ENCODE results near the gene POLK. TPM values are rescaled to one million over a fixed set of nuclear protein-coding genes. Genes with fewer than 3 reads are reported as not detected.
A peak's percentile ranks its signal among the peaks of the same experiment; 100 is the strongest.

Gene POLK
- polyA plus RNA-seq, 1 experiment = 30.9 TPM

DNA sequence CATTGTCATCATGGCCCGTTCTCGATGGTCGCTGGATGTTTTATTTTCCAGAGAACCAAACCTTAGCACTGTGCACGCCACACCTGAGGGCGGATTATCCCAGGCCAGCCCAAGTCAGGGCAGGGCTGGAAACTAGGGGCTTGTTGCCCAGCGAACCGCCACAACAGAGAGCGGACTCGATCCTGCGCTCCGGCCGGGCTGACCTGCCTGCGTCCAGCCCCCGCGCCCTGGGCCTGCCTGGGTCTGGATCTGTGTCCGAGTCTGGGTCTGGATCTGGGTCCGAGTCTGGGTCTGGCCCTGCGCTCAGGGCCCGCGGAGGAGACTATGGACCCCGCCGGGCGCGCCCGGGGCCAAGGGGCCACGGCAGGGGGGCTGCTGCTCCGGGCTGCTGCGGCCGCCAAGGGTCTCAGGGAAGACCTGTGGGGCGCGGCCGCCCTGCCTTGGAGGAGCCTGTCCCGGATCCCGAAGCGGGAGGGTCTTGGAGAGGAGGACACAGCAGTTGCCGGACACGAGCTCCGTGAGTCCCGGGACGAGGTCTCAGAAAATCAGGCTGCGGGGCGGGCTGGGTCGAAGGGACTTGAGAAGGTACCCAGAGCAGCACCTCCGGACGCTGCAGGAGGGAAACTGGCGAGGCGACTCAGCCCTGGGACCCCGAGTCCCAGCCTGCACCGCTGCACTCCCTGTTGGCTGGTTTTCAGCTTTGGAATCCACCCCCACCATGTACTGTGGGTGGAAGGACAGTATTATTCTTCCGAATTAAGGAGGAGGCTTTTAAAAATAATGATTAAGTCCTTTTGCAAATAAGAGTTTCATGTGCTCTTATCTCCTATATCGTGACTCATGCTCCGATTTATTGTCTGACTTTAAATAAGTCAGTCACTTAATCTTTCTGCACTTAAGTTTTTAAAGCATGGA, 99.9 kb downstream of the POLK start, which contains the start of gene ANKDD1B:
Gene ANKDD1B (plus strand): TSS at position 143 of the 915 bp plus-strand sequence. CDS start 182 bp downstream, at position 325.
- TF ChIP-seq CTCF (IDR thresholded peaks at IDR 0.05; ENCODE audit: low read depth, low read length) = no peak
- no peak within 1 kb of the TSS for H3K27ac ChIP-seq (ENCODE audit: low read depth, low read length)
- no peak for DNase-seq (ENCODE audit: low read depth, low spot score)
- peak within 1 kb of the TSS; percentile 57 for H3K4me3 ChIP-seq (ENCODE audit: low read depth, low read length)
- ChIA-PET POLR2A (no interaction called here), CTCF (no interaction called here)
- H3K9me3 ChIP-seq (ENCODE audit: control insufficient read depth, insufficient read depth, low read length) = no peaks in the 10 kb centered on the region; the same call in 1 of the 2 replicates
- H3K27me3 ChIP-seq (ENCODE audit: control insufficient read depth, insufficient read depth, low read length) = no peaks in the 10 kb centered on the region

- no peak for DNase-seq (ENCODE audit: low read depth, low spot score)
- Histone ChIP-seq H3K27me3 (ENCODE audit: control insufficient read depth, insufficient read depth, low read length) (no peaks in the 10 kb centered on the region), H3K4me3 (ENCODE audit: low read depth, low read length) (peak overlapping the region; percentile 57; the same call in 1 of the 2 replicates), H3K27ac (ENCODE audit: low read depth, low read length) (no peak overlapping the region), H3K9me3 (ENCODE audit: control insufficient read depth, insufficient read depth, low read length) (no peaks in the 10 kb centered on the region; the same call in 1 of the 2 replicates)
- no peak for TF ChIP-seq CTCF (IDR thresholded peaks at IDR 0.05; ENCODE audit: low read depth, low read length)
- CTCF ChIA-PET = no interaction called here
- POLR2A ChIA-PET = no interaction called here
Observed at GRCh38 chr5:75612226-75612569, 100.5 kb downstream of the POLK start.

- ChIA-PET POLR2A (no interaction called here), CTCF (no interaction called here)
- Histone ChIP-seq H3K27ac (ENCODE audit: low read depth, low read length) (no peak overlapping the region), H3K9me3 (ENCODE audit: control insufficient read depth, insufficient read depth, low read length) (no peaks in the 10 kb centered on the region; the same call in 1 of the 2 replicates), H3K4me3 (ENCODE audit: low read depth, low read length) (no peak overlapping the region), H3K27me3 (ENCODE audit: control insufficient read depth, insufficient read depth, low read length) (no peaks in the 10 kb centered on the region)
- no peak for DNase-seq (ENCODE audit: low read depth, low spot score)
- TF ChIP-seq CTCF (IDR thresholded peaks at IDR 0.05; ENCODE audit: low read depth, low read length) = no peak
Observed at GRCh38 chr5:75612901-75613300, 101.2 kb downstream of the POLK start.

DNA sequence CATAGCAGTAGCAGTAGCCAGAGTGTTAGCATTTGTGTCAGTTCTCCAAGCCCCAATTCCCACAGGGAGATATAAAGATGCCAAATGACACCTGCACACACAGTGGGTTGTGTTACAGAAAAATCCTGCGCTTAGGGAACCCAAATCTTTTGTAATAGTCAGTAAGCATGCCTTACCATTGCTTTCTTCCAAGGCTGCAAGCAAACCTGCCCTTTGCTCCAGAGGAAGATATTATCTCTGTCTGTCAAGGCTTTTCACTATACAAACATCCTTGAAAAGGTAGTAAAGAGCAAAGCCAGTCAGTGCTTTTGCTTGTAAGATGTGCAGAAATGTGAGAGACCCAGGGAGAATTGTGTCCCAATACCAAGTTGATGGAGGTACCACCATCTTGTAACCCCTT, 102.5 kb downstream of the POLK start:
- CTCF ChIA-PET = no interaction called here
- POLR2A ChIA-PET = no interaction called here

More for the DNA sequence above, 102.5 kb downstream of the POLK start:
- TF ChIP-seq CTCF (IDR thresholded peaks at IDR 0.05; ENCODE audit: low read depth, low read length) = no peak
- no peak overlapping the region for H3K4me3 ChIP-seq (ENCODE audit: low read depth, low read length)
- H3K9me3 ChIP-seq (ENCODE audit: control insufficient read depth, insufficient read depth, low read length) = no peaks in the 10 kb centered on the region; the same call in 1 of the 2 replicates
- H3K27me3 ChIP-seq (ENCODE audit: control insufficient read depth, insufficient read depth, low read length) = no peaks in the 10 kb centered on the region
- DNase-seq (ENCODE audit: low read depth, low spot score) = no peak
- H3K27ac ChIP-seq (ENCODE audit: low read depth, low read length) = no peak overlapping the region
